Activated CD4-positive, alpha-beta T cell treated with anti-CD3 and anti-CD28 coated beads, Interleukin-2, amount 50 U/mL, for 16 hours (primary cell): Measurements from ENCODE around the gene HOXD3.

Source experiments
- DNase-seq: peaks from one replicate; pipeline ENCODE4 v3.0.0-alpha.2; 2020

Gene HOXD3

GRCh38 chr2:176156807-176157498, at the start of gene HOXD3:
HOXD3 (plus strand) TSS chr2:176157307; CDS start chr2:176169115, 11,808 bp downstream.
- no peak for DNase-seq

- DNase-seq: no peak
These were observed 49.4 kb upstream of the HOXD3 start for GRCh38 chr2:176107731-176108181.

- DNase-seq: no peak
These were observed 47.8 kb upstream of the HOXD3 start for GRCh38 chr2:176109192-176109901.

- no peak for DNase-seq
These were observed 47.2 kb upstream of the HOXD3 start for GRCh38 chr2:176109946-176110345.

GRCh38 chr2:176110415-176111308, 46.4 kb upstream of the HOXD3 start:
- DNase-seq: no peak

GRCh38 chr2:176111309-176111663, 45.8 kb upstream of the HOXD3 start:
- peak; percentile 40 for DNase-seq

- no peak for DNase-seq
These were observed 45.2 kb upstream of the HOXD3 start for GRCh38 chr2:176111846-176112374.

GRCh38 chr2:176112375-176113302, 44.5 kb upstream of the HOXD3 start:
- no peak for DNase-seq

- DNase-seq: no peak
These were observed 42.8 kb upstream of the HOXD3 start for GRCh38 chr2:176114120-176114929.

- DNase-seq: no peak
These were observed 42.0 kb upstream of the HOXD3 start for GRCh38 chr2:176114930-176115625.

- DNase-seq: no peak
These were observed 41.0 kb upstream of the HOXD3 start, which contains the start of gene HOXD10 for GRCh38 chr2:176115883-176116813. HOXD10 (plus strand) TSS chr2:176116778; CDS start chr2:176116834, 56 bp downstream.

GRCh38 chr2:176117162-176117822, 39.8 kb upstream of the HOXD3 start:
- no peak for DNase-seq

GRCh38 chr2:176117823-176118371, 39.2 kb upstream of the HOXD3 start:
- no peak for DNase-seq

GRCh38 chr2:176118601-176119339, 38.3 kb upstream of the HOXD3 start:
- DNase-seq: peak; percentile 18

GRCh38 chr2:176120364-176121189, 36.5 kb upstream of the HOXD3 start:
- no peak for DNase-seq
